AG09309 (cell line): Measurements from ENCODE around the gene FOXL1.

Experiments
- DNase-seq: peaks from one replicate; pipeline ENCODE4 v3.0.0-alpha.2; 2010; ENCODE audit warnings: low read depth
- H3K4me3 ChIP-seq: 2 replicates; pipeline ENCODE4 v1.5.1; 2011; ENCODE audit warnings: mild to moderate bottlenecking, low read depth, low read length, moderate library complexity; ENCODE audit not compliant: control insufficient read depth
- CTCF ChIP-seq: IDR thresholded peaks from 2 replicates; pipeline ENCODE4 v1.5.1; 2011; ENCODE audit warnings: mild to moderate bottlenecking, low read depth, low read length, inconsistent platforms; ENCODE audit not compliant: insufficient read depth, control insufficient read depth; ENCODE audit errors: missing control alignments

The FOXL1 gene

GRCh38 chr16:86611941-86612340, 33.6 kb downstream of the FOXL1 start:
- DNase-seq, result no peak
- no peak overlapping the region for H3K4me3 ChIP-seq
- TF ChIP-seq CTCF, result no peak

- H3K4me3 ChIP-seq, result no peak overlapping the region
- no peak for TF ChIP-seq CTCF
- no peak for DNase-seq
These were observed 36.4 kb downstream of the FOXL1 start for GRCh38 chr16:86614699-86615098.

- H3K4me3 ChIP-seq, result no peak overlapping the region
- TF ChIP-seq CTCF, result no peak
These were observed 38.6 kb downstream of the FOXL1 start for GRCh38 chr16:86616906-86617305.

GRCh38 chr16:86618431-86619238, 40.3 kb downstream of the FOXL1 start:
- no peak overlapping the region for H3K4me3 ChIP-seq
- no peak for DNase-seq
- TF ChIP-seq CTCF, result no peak

More at GRCh38 chr16:86616906-86617305, 38.6 kb downstream of the FOXL1 start:
- no peak for DNase-seq

GRCh38 chr16:86619239-86619794, 41.0 kb downstream of the FOXL1 start:
- no peak for TF ChIP-seq CTCF
- no peak overlapping the region for H3K4me3 ChIP-seq
- no peak for DNase-seq

- no peak for DNase-seq
- H3K4me3 ChIP-seq, result no peak overlapping the region
- TF ChIP-seq CTCF, result no peak
These were observed 41.8 kb downstream of the FOXL1 start for GRCh38 chr16:86620184-86620583.
